ENCODE measurements around the gene FAT1.

FAT1 gene, protein sequence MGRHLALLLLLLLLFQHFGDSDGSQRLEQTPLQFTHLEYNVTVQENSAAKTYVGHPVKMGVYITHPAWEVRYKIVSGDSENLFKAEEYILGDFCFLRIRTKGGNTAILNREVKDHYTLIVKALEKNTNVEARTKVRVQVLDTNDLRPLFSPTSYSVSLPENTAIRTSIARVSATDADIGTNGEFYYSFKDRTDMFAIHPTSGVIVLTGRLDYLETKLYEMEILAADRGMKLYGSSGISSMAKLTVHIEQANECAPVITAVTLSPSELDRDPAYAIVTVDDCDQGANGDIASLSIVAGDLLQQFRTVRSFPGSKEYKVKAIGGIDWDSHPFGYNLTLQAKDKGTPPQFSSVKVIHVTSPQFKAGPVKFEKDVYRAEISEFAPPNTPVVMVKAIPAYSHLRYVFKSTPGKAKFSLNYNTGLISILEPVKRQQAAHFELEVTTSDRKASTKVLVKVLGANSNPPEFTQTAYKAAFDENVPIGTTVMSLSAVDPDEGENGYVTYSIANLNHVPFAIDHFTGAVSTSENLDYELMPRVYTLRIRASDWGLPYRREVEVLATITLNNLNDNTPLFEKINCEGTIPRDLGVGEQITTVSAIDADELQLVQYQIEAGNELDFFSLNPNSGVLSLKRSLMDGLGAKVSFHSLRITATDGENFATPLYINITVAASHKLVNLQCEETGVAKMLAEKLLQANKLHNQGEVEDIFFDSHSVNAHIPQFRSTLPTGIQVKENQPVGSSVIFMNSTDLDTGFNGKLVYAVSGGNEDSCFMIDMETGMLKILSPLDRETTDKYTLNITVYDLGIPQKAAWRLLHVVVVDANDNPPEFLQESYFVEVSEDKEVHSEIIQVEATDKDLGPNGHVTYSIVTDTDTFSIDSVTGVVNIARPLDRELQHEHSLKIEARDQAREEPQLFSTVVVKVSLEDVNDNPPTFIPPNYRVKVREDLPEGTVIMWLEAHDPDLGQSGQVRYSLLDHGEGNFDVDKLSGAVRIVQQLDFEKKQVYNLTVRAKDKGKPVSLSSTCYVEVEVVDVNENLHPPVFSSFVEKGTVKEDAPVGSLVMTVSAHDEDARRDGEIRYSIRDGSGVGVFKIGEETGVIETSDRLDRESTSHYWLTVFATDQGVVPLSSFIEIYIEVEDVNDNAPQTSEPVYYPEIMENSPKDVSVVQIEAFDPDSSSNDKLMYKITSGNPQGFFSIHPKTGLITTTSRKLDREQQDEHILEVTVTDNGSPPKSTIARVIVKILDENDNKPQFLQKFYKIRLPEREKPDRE (N-terminal part only)

DNA sequence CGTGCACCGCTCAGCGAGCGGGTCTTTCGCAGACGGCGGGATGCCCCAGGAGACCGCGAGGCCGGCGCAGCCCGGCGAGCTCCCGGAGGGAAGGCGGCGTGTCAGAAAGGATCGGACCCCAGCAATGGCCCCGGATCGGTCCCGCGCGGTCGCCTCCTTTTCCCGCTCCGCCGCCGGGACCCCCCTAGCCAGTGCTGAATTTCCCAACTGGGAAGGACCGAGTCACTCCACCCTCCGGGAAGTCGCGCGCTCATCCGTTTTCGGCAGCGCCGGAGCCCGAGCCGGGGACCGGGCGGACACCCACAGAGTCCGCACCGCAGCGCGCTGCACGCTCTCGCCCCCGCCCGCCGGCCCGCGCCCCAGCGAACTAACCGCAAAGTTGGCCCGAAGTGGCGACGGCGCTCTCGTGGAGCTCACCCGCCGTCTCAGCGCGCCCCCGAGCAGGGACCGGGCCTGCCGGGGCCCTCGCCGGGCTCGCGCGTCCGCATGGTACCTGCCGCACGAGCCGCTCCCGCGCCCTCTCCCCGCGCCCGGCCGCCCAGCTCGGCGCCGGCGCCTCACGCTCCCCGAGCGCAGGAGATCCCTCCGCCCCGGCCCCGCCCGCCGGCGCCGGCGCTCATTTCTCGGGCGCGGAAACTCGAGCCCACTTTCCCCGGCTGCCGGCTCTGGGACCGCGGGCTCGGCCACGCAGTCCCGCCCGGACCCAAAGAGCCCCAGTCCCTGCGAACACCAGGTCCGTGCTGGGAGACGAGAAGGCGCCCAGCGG, at the start of gene FAT1:
Gene FAT1, minus strand, starts transcription at position 565 of the 766 bp plus-strand sequence. CDS start 14,029 bp downstream, outside the sequence.
- peak within 1 kb of the TSS; percentile 99 for H3K4me3 ChIP-seq (ENCODE audit: low read length)
- peak; percentile 75 for DNase-seq (ENCODE audit: low read depth)

DNA sequence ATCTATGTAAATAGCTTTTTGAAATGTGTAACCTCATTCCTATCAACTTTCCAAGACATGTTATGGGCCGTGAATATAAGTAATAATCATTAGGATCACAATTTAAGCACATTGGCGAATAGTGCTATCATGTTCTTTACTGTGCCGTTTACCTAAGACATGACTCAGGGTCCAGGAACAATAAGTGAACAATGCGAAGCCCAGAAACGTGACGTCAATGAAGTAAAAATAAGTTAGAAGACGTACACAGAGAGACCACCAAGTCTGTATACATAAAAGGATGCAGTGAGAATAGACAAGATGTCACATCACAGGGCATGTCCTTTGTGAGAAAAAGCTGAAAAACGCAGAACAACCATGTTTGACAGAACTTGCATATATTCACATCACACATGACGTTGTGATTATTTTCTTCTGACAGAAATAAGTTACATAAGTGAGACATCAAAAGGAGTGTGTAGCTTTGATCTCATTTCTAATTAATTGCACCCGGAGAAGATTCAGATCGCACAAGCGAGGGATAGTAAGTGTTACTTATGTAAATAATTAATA, 49.4 kb upstream of the FAT1 start:
- no peak for TF ChIP-seq CTCF (IDR thresholded peaks at IDR 0.05; ENCODE audit: insufficient read depth, low read depth, low read length, missing control alignments)
- no peak overlapping the region for H3K4me3 ChIP-seq (ENCODE audit: low read length)
- peak; percentile 22 for DNase-seq (ENCODE audit: low read depth)

More for the DNA sequence above, at the start of gene FAT1:
- no peak for TF ChIP-seq CTCF (IDR thresholded peaks at IDR 0.05; ENCODE audit: insufficient read depth, low read depth, low read length, missing control alignments)

- TF ChIP-seq CTCF (IDR thresholded peaks at IDR 0.05; ENCODE audit: insufficient read depth, low read depth, low read length, missing control alignments) = no peak
- no peak for DNase-seq (ENCODE audit: low read depth)
- H3K4me3 ChIP-seq (ENCODE audit: low read length) = no peak overlapping the region
Observed at GRCh38 chr4:186771624-186772023, 48.0 kb upstream of the FAT1 start.

- no peak overlapping the region for H3K4me3 ChIP-seq (ENCODE audit: low read length)
- peak; percentile 83 for DNase-seq (ENCODE audit: low read depth)
- TF ChIP-seq CTCF (IDR thresholded peaks at IDR 0.05; ENCODE audit: insufficient read depth, low read depth, low read length, missing control alignments) = no peak
Observed at GRCh38 chr4:186770481-186771175, 47.0 kb upstream of the FAT1 start.

GRCh38 chr4:186767794-186768193, 44.1 kb upstream of the FAT1 start:
- no peak for TF ChIP-seq CTCF (IDR thresholded peaks at IDR 0.05; ENCODE audit: insufficient read depth, low read depth, low read length, missing control alignments)
- no peak for DNase-seq (ENCODE audit: low read depth)
- no peak overlapping the region for H3K4me3 ChIP-seq (ENCODE audit: low read length)

All from epithelial cell of esophagus (primary cell).